Astrocyte of the spinal cord (primary cell): ENCODE data around the gene GPR152.

Experiments used
- DNase-seq: peaks from one replicate; pipeline ENCODE4 v3.0.0; 2011; ENCODE audit warnings: low read depth, low spot score
- H3K4me3 ChIP-seq: 2 replicates; pipeline ENCODE4 v1.5.1; 2011; ENCODE audit warnings: low read depth, mild to moderate bottlenecking, low read length, moderate library complexity
- in situ Hi-C: cut with HindIII; loops from 2 replicates; pipeline ENCODE4 v1.10.0; 2017; ENCODE audit warnings: low sequenced_read_pairs
- TF ChIP-seq, protein P1 (sequence below): IDR thresholded peaks from 2 replicates; pipeline ENCODE4 v1.5.1; 2012; ENCODE audit warnings: low read depth, mild to moderate bottlenecking, low read length, inconsistent platforms

Gene GPR152

DNA sequence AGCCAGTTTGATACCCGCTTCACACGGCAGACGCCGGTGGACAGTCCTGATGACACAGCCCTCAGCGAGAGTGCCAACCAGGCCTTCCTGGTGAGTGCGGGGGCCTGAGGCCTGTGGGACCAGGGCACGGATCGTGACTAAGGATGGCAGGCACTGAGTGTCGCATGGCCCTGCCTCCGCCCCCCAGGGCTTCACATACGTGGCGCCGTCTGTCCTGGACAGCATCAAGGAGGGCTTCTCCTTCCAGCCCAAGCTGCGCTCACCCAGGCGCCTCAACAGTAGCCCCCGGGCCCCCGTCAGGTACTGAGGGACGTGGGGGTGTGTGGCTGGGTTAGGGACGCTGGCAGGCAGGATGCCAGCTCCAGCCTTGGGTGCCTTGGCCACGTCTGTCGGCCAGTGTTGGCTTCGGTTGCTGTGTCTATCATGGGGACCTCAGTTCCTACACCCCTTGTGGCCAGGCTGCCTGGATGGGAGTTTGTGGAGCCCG, 18.1 kb downstream of the GPR152 start:
- in situ Hi-C loops: no loop called here
- DNase-seq: no peak
- TF ChIP-seq, protein P1, sequence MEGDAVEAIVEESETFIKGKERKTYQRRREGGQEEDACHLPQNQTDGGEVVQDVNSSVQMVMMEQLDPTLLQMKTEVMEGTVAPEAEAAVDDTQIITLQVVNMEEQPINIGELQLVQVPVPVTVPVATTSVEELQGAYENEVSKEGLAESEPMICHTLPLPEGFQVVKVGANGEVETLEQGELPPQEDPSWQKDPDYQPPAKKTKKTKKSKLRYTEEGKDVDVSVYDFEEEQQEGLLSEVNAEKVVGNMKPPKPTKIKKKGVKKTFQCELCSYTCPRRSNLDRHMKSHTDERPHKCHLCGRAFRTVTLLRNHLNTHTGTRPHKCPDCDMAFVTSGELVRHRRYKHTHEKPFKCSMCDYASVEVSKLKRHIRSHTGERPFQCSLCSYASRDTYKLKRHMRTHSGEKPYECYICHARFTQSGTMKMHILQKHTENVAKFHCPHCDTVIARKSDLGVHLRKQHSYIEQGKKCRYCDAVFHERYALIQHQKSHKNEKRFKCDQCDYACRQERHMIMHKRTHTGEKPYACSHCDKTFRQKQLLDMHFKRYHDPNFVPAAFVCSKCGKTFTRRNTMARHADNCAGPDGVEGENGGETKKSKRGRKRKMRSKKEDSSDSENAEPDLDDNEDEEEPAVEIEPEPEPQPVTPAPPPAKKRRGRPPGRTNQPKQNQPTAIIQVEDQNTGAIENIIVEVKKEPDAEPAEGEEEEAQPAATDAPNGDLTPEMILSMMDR: no peak
- no peak overlapping the region for H3K4me3 ChIP-seq

DNA sequence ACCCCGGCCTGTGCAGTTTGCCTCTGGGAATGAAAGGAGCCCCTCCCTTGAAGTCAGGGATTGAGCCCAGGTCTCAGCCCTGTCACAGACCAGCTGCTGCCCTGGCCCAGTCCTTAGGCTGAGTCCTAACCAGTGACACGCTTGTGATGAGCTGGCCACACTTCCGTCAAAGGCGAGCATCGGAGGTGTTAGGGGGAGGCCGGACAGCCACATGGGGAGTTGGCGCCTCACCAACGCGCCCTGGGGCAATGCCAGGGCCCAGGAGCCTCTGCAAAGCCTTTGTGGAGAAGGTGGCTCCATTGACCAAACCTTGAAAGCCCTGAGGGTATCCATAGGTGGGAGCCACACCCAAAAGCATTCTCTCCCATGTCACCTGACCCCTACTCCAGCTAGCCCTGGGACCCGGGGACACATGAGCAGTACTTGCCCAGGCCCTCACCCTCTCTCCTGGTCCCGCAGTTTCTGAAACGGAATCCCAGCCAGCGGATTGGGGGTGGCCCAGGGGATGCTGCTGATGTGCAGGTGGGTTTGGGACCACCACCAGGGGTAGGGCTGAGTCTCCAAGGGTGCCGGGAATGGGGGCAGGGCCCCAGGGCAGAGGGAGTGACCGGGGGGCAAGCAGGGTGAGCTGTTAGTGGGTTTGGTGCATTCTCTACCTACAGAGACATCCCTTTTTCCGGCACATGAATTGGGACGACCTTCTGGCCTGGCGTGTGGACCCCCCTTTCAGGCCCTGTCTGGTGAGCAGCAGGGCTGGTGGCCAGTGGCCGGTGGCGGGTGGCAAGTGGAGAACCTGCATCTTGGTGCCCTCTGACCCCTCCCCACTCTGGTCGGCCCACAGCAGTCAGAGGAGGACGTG, 18.8 kb downstream of the GPR152 start:
- H3K4me3 ChIP-seq: no peak overlapping the region
- TF ChIP-seq, protein P1: no peak
- DNase-seq: no peak
- in situ Hi-C loops: no loop called here

DNA sequence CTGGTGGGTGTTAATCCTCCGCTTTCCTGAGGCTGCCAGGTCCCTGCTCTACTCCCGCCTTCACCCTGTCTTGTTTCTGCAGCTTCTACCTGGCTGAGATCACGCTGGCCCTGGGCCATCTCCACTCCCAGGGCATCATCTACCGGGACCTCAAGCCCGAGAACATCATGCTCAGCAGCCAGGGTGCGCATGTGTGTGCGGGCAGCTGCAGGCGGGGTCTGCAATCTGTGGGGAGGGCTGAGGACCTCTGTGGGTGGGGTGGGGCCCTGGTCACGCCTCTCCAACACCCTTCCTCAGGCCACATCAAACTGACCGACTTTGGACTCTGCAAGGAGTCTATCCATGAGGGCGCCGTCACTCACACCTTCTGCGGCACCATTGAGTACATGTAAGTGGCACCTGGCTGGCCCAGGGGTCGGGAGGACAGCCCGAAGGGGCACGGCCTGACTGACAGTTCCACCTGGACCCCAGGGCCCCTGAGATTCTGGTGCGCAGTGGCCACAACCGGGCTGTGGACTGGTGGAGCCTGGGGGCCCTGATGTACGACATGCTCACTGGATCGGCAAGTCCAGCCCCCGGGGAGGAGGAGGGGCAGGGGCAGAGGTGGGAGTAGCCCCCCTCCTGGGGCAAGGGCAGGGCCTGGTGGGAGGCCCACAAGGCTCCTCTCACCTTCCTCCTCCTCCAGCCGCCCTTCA, 19.7 kb downstream of the GPR152 start:
- in situ Hi-C loops: no loop called here
- H3K4me3 ChIP-seq: no peak overlapping the region
- no peak for DNase-seq
- TF ChIP-seq, protein P1: no peak

DNA sequence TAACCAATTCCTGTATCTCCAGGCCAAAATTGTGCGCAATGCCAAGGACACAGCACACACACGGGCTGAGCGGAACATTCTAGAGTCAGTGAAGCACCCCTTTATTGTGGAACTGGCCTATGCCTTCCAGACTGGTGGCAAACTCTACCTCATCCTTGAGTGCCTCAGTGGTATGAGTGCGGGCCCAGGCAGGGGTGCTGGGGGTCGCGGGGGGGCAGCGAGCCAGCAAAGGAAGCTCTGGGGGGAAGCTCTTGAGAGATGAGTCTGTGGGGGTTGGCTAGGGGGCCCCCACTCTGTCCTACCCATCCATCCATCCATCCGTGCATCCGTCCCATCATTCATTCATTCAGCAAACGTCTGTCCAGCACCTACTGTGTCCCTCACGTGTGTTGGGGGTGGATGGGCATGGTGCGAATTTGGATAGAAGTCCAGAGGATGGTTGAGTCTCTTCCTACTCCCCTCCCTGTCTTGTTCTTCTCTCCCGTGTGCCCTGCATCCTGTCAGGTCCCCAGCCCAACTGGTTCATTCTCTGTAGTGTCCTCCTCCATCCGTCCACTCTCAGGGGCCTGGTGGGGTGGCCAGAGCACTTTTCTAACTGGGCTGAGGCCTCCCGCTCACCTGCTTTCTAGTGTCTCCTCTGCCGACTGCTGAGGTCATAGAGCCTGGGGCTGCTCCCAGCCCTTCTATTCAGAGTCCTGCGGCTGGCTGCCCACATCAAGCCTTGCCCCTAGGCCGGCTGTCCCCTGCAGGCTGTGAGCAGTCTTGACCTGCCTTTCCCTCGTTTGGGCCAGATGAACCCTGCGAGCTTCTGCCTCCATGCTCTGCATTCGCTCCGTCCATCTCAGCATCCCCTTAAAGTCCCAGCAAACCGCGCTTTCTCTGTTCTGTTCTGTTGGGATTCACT, 20.9 kb downstream of the GPR152 start:
- TF ChIP-seq, protein P1: no peak
- H3K4me3 ChIP-seq: no peak overlapping the region
- no peak for DNase-seq
- in situ Hi-C loops: no loop called here

DNA sequence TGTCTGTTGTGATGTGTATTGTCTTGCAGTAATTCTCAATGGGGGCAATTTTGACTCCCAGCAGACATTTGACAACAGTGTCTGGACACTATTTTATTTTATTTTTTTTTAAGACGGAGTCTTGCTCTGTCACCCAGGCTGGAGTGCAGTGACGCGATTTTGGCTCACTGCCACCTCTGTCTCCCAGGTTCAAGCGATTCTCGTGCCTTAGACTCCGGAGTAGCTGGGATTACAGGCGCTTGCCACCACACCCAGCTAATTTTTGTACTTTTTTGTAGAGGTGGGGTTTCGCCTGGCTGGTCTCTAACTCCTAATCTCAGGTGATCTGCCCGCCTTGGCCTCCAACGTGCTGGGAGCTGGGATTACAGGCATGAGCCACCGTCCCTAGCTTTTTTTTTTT, 22.8 kb downstream of the GPR152 start:
- in situ Hi-C loops: no loop called here
- DNase-seq: no peak
- H3K4me3 ChIP-seq: no peak overlapping the region
- TF ChIP-seq, protein P1: no peak
